ENCODE data around the gene CRYBG3.

The CRYBG3 gene

DNA sequence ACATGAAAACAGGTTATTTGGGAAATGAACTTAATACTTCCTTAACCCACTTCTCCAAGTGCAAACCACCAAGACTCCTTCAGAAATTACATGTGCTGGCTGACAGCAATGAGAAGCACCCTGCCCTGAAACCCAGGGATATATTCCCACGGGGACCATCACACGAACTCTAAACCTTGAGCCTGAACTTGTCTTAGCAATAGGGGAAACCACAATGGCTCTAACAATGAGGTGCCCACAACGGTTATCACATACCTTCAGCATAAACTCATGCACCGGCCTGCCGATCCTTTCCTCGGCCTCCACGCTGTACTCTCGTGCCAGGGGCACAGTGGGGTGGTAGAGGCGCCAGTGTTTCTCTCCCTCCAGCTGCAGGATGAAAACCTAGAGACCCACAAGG is 137.0 kb downstream of the CRYBG3 start:
- no peak overlapping the region for H3K4me3 ChIP-seq (ENCODE audit: control insufficient read depth, low read depth, low read length)
- TF ChIP-seq, protein P1, sequence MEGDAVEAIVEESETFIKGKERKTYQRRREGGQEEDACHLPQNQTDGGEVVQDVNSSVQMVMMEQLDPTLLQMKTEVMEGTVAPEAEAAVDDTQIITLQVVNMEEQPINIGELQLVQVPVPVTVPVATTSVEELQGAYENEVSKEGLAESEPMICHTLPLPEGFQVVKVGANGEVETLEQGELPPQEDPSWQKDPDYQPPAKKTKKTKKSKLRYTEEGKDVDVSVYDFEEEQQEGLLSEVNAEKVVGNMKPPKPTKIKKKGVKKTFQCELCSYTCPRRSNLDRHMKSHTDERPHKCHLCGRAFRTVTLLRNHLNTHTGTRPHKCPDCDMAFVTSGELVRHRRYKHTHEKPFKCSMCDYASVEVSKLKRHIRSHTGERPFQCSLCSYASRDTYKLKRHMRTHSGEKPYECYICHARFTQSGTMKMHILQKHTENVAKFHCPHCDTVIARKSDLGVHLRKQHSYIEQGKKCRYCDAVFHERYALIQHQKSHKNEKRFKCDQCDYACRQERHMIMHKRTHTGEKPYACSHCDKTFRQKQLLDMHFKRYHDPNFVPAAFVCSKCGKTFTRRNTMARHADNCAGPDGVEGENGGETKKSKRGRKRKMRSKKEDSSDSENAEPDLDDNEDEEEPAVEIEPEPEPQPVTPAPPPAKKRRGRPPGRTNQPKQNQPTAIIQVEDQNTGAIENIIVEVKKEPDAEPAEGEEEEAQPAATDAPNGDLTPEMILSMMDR (IDR thresholded peaks at IDR 0.05; ENCODE audit: control insufficient read depth, insufficient read depth, low read depth, low read length, missing control alignments), result no peak
- no peak for DNase-seq (ENCODE audit: low read depth)

DNA sequence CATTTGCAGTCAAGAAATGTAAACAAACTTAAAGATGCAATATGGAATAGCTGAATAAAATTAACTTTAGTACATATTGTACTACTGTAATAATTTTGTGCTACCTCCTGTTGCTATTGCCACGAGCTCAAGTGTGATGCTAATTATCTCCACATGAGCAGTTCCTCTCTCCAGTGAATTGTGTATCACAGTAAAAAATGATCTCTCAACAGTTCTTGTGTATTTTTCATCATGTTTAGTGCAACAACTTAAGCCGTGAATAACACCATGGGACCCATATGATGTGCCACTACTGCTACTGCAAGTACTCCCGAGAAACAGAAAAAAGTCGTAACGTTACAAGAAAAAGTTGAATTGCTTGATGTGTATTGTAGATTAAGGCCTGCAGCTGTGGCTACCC is 138.1 kb downstream of the CRYBG3 start:
- DNase-seq (ENCODE audit: low read depth), result no peak
- TF ChIP-seq, protein P1 (IDR thresholded peaks at IDR 0.05; ENCODE audit: control insufficient read depth, insufficient read depth, low read depth, low read length, missing control alignments), result no peak
- H3K4me3 ChIP-seq (ENCODE audit: control insufficient read depth, low read depth, low read length), result no peak overlapping the region

DNA sequence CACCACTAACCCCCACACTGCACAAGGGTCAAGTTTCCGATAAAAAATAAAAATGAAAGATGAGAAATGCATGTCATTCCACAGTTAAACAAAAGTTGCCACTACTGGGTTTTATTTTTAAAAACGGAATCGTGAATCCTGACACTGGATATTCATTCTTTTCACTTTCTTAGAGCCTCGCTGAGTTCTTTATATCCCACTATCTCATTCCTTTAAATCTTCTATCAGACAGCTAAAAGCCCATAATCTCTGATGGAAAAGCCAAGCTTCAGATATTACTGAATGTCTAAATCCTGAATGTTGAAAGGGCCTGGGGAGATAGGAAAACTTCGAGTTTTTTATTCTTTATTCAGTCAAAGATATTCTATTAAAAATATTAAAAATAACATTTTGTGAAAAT is 138.7 kb downstream of the CRYBG3 start:
- no peak overlapping the region for H3K4me3 ChIP-seq (ENCODE audit: control insufficient read depth, low read depth, low read length)
- DNase-seq (ENCODE audit: low read depth), result no peak
- TF ChIP-seq, protein P1 (IDR thresholded peaks at IDR 0.05; ENCODE audit: control insufficient read depth, insufficient read depth, low read depth, low read length, missing control alignments), result no peak

DNA sequence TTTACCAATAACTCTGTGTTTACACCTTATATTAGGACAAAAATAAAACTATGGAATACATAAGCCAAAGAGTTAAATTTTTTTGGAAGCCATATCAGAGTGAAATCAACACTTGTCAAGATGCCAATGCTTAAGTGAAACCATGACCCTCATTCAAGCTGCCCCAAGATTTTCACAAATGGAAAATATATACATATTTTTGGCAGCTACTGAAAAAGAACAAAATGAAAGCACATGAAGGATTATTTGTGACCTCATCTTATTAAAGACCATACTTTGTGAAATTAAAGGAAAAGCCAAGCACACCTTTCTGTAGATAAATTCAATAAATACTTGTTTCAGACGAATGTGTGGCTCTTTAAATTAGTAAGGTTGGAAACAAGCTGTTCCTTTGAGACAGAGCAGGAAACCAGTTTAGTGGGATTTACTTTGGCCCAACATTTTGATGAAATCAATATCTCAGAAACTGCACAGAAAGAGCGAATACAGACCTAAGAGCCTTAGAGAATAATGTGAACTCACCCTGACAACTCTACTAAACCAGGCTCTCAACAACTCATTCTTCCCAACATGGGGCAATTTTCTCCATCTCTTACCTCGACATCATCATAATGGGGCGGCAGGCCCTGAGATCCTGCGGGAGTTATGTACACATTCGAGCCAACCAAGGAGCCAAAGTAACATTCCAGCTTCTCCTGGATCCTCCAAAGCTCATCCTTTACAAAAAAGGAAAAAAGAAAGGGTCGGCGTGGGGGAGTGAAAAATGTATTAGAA is 139.4 kb downstream of the CRYBG3 start:
- no peak for DNase-seq (ENCODE audit: low read depth)
- TF ChIP-seq, protein P1 (IDR thresholded peaks at IDR 0.05; ENCODE audit: control insufficient read depth, insufficient read depth, low read depth, low read length, missing control alignments), result no peak
- no peak overlapping the region for H3K4me3 ChIP-seq (ENCODE audit: control insufficient read depth, low read depth, low read length)

DNA sequence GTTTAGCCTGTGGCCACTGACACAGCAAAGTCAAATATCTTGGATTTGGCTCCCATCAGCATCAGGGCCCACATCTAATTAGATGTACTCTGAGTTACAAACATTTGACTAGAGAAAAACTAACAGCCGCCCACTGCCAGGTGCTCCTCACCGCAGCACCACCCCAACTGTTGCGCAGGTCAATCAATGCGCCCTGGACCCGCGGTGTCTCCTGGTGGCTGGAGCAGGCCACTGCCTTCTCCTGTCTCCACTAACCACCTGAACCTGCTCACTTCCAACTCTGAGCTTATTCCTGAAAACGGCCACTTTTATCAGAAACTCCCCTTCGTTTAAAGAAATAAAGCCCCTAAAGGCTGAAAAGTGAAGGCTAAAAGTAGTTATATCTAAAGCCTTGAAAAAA is 146.2 kb downstream of the CRYBG3 start:
- no peak for DNase-seq (ENCODE audit: low read depth)
- H3K4me3 ChIP-seq (ENCODE audit: control insufficient read depth, low read depth, low read length), result no peak overlapping the region
- TF ChIP-seq, protein P1 (IDR thresholded peaks at IDR 0.05; ENCODE audit: control insufficient read depth, insufficient read depth, low read depth, low read length, missing control alignments), result no peak

DNA sequence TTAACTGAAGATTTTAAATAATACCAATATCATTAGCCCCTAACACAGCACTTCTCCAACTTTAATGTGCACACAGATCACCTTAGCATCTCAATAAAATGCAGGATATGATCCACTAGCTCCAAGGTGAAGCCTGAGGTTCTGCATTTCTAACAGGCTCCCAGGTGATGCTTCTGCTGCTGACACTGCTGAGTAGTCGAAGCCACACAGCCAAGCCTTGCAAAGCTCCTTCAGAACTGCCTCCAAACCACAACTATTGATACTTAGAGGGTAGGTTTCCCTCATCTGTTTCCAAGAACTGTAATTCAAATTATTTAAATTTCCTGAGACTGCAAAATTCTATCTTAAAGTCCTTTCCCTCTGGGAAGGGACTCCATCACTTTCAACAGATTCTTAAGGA is 146.6 kb downstream of the CRYBG3 start:
- no peak overlapping the region for H3K4me3 ChIP-seq (ENCODE audit: control insufficient read depth, low read depth, low read length)
- no peak for DNase-seq (ENCODE audit: low read depth)
- TF ChIP-seq, protein P1 (IDR thresholded peaks at IDR 0.05; ENCODE audit: control insufficient read depth, insufficient read depth, low read depth, low read length, missing control alignments), result no peak
